Endometrial microvascular endothelial cells (primary cell): Measurements from ENCODE around the gene EIF4G2. TPM values are rescaled to one million over a fixed set of nuclear protein-coding genes. Genes with fewer than 3 reads are reported as not detected.

Source experiments
- in situ Hi-C: cut with HindIII; loops from 2 replicates; pipeline ENCODE4 v1.10.0; 2017; ENCODE audit warnings: low sequenced_read_pairs, low pct_unique_long_range_greater_than_20kb; ENCODE audit errors: inconsistent ontology term
- total RNA-seq: library from RNA; depleted of rRNA; stranded (reverse); fragments of >200 nt; gene quantifications from one replicate; pipeline ENCODE4 v1.2.3, GENCODE V29; 2015; ENCODE audit errors: inconsistent ontology term

The EIF4G2 gene
- total RNA-seq, 1 donor from 2014 or later = 711 TPM

DNA sequence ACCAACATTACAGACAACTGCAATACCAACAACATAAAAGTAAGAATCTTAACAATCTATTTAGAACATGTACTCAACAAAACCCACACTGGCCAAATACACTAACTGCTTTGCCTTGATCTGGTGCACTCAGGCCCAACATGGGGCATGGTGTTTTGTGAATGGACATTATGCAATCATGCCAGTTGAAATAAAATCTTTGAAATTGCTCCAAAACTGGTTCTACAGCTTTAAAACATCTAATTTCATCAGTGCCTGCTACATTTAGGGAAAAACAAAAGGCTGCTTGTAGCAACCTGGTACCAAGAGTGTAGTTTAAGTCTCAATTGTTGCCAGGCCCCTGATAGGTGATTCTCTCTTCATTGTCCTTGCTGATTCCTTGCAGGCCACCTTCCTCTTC lies 61.0 kb downstream of the EIF4G2 start:
- in situ Hi-C loops = no loop called here

Other genes starting within 250 kb of the EIF4G2 start
- 20.1 TPM for gene LYVE1, start 240.3 kb downstream of the EIF4G2 start, total RNA-seq
- gene IRAG1, start 115.2 kb downstream of the EIF4G2 start, total RNA-seq = 0.65 TPM
- 34.9 TPM for gene CTR9, start 57.7 kb downstream of the EIF4G2 start, total RNA-seq
- gene ZBED5, start 49.1 kb upstream of the EIF4G2 start, total RNA-seq = 32.6 TPM